Osteoblast (primary cell): ENCODE data around the gene ZNF45. TPM values are rescaled to one million over a fixed set of nuclear protein-coding genes. Genes with fewer than 3 reads are reported as not detected.

Experiments
- DNase-seq: peaks from one replicate; pipeline ENCODE4 v3.0.0; 2011; ENCODE audit warnings: low spot score, mixed read lengths; ENCODE audit not compliant: insufficient read length; ENCODE audit errors: missing footprints
- H2AFZ ChIP-seq: 2 replicates; pipeline ENCODE4 v1.6.0; 2011; ENCODE audit warnings: mild to moderate bottlenecking, low read length
- H3K27ac ChIP-seq: 2 replicates; pipeline ENCODE4 v1.5.1; 2011; ENCODE audit warnings: mild to moderate bottlenecking, low read depth, low read length, moderate library complexity
- H3K27me3 ChIP-seq: 2 replicates; pipeline ENCODE4 v1.6.0; 2012; ENCODE audit warnings: mild to moderate bottlenecking, control low read depth, inconsistent platforms, low read length, moderate library complexity; ENCODE audit not compliant: insufficient read depth
- H3K36me3 ChIP-seq: 2 replicates; pipeline ENCODE4 v1.5.1; 2011; ENCODE audit warnings: mild to moderate bottlenecking, low read length, control low read depth, moderate library complexity; ENCODE audit not compliant: insufficient read depth
- H3K4me1 ChIP-seq: 2 replicates; pipeline ENCODE4 v1.5.1; 2011; ENCODE audit warnings: mild to moderate bottlenecking, low read length, control low read depth, moderate library complexity; ENCODE audit not compliant: insufficient read depth
- H3K4me2 ChIP-seq: 2 replicates; pipeline ENCODE4 v1.6.0; 2011; ENCODE audit warnings: mild to moderate bottlenecking, low read length; ENCODE audit not compliant: insufficient read depth
- H3K4me3 ChIP-seq: fragments of 200-600 bp; sonication (generic); 3 replicates; pipeline ENCODE4 v1.5.1; 2012; ENCODE audit warnings: mild to moderate bottlenecking, low read length, inconsistent platforms; ENCODE audit not compliant: insufficient read depth
- H3K79me2 ChIP-seq: 2 replicates; pipeline ENCODE4 v1.6.0; 2012; ENCODE audit warnings: mild to moderate bottlenecking, low read length, control low read depth, inconsistent platforms; ENCODE audit not compliant: insufficient read depth
- H3K9me3 ChIP-seq: 2 replicates; pipeline ENCODE4 v1.5.1; 2011; ENCODE audit warnings: low read depth, low read length, control low read depth
- H4K20me1 ChIP-seq: 2 replicates; pipeline ENCODE4 v1.6.0; 2012; ENCODE audit warnings: mild to moderate bottlenecking, low read length, control low read depth; ENCODE audit not compliant: insufficient read depth
- CTCF ChIP-seq: IDR thresholded peaks from 2 replicates; pipeline ENCODE4 v1.5.1; 2011; ENCODE audit warnings: mild to moderate bottlenecking, low read depth, low read length, moderate library complexity; ENCODE audit errors: extremely low read depth
- total RNA-seq: library from RNA; depleted of rRNA; stranded (reverse); fragments of >200 nt; gene quantifications from 2 replicates; pipeline ENCODE4 v1.2.3, GENCODE V29; 2012

Gene ZNF45
- total RNA-seq, 1 donor, result 15.6 TPM

- peak overlapping the region; percentile 95 for H3K4me2 ChIP-seq
- peaks cover 2% of the 10 kb centered on the region for H3K9me3 ChIP-seq
- peak overlapping the region; percentile 100 for H2AFZ ChIP-seq
- H3K27me3 ChIP-seq, result no peaks in the 10 kb centered on the region
- no peaks in the 10 kb centered on the region for H4K20me1 ChIP-seq
- H3K27ac ChIP-seq, result no peak overlapping the region
- no peak for DNase-seq
- peaks cover 7% of the 10 kb centered on the region for H3K4me1 ChIP-seq
- TF ChIP-seq CTCF, result no peak
- peak overlapping the region; percentile 83 for H3K4me3 ChIP-seq
- no peaks in the 10 kb centered on the region for H3K79me2 ChIP-seq
- no peaks in the 10 kb centered on the region for H3K36me3 ChIP-seq
Measured at GRCh38 chr19:43902399-43902798, 32.7 kb downstream of the ZNF45 start.

GRCh38 chr19:43901395-43902390, 33.4 kb downstream of the ZNF45 start:
- H3K27me3 ChIP-seq, result no peaks in the 10 kb centered on the region
- H3K4me2 ChIP-seq, result peak overlapping the region; percentile 95
- no peak for TF ChIP-seq CTCF
- no peaks in the 10 kb centered on the region for H3K36me3 ChIP-seq
- H3K9me3 ChIP-seq, result peaks cover 2% of the 10 kb centered on the region
- no peaks in the 10 kb centered on the region for H4K20me1 ChIP-seq
- DNase-seq, result peak; percentile 85
- peak overlapping the region; percentile 3 for H3K27ac ChIP-seq
- H2AFZ ChIP-seq, result peak overlapping the region; percentile 100
- peak overlapping the region; percentile 83 for H3K4me3 ChIP-seq
- H3K79me2 ChIP-seq, result no peaks in the 10 kb centered on the region
- H3K4me1 ChIP-seq, result peaks cover 7% of the 10 kb centered on the region

- Histone ChIP-seq H3K36me3 (no peaks in the 10 kb centered on the region), H3K79me2 (no peaks in the 10 kb centered on the region), H3K4me3 (no peak overlapping the region), H3K27ac (no peak overlapping the region), H3K27me3 (no peaks in the 10 kb centered on the region), H3K9me3 (no peaks in the 10 kb centered on the region), H3K4me1 (peaks cover 3% of the 10 kb centered on the region), H3K4me2 (no peak overlapping the region), H2AFZ (no peak overlapping the region), H4K20me1 (no peaks in the 10 kb centered on the region)
- TF ChIP-seq CTCF, result no peak
- DNase-seq, result no peak
Measured at GRCh38 chr19:43895727-43896308, 39.3 kb downstream of the ZNF45 start.

- no peak for DNase-seq
- no peaks in the 10 kb centered on the region for H3K27me3 ChIP-seq
- no peaks in the 10 kb centered on the region for H3K4me1 ChIP-seq
- H2AFZ ChIP-seq, result no peak within 1 kb of the TSS
- H3K4me3 ChIP-seq, result no peak within 1 kb of the TSS
- no peaks in the 10 kb centered on the region for H4K20me1 ChIP-seq
- H3K36me3 ChIP-seq, result peaks cover 4% of the 10 kb centered on the region
- peaks cover 11% of the 10 kb centered on the region for H3K9me3 ChIP-seq
- no peaks in the 10 kb centered on the region for H3K79me2 ChIP-seq
- no peak within 1 kb of the TSS for H3K4me2 ChIP-seq
- H3K27ac ChIP-seq, result no peak within 1 kb of the TSS
- no peak for TF ChIP-seq CTCF
Measured at GRCh38 chr19:43883864-43884263, 51.2 kb downstream of the ZNF45 start, which contains the start of gene ZNF404. TSS of gene ZNF404 (minus strand) at chr19:43883964.
